ENCODE measurements around the gene NOC2L. TPM values are rescaled to one million over a fixed set of nuclear protein-coding genes. Genes with fewer than 3 reads are reported as not detected.

Gene NOC2L
- total and polyA plus RNA-seq, 9 donors: 17.8 to 55.2 (median 41.4) TPM

DNA sequence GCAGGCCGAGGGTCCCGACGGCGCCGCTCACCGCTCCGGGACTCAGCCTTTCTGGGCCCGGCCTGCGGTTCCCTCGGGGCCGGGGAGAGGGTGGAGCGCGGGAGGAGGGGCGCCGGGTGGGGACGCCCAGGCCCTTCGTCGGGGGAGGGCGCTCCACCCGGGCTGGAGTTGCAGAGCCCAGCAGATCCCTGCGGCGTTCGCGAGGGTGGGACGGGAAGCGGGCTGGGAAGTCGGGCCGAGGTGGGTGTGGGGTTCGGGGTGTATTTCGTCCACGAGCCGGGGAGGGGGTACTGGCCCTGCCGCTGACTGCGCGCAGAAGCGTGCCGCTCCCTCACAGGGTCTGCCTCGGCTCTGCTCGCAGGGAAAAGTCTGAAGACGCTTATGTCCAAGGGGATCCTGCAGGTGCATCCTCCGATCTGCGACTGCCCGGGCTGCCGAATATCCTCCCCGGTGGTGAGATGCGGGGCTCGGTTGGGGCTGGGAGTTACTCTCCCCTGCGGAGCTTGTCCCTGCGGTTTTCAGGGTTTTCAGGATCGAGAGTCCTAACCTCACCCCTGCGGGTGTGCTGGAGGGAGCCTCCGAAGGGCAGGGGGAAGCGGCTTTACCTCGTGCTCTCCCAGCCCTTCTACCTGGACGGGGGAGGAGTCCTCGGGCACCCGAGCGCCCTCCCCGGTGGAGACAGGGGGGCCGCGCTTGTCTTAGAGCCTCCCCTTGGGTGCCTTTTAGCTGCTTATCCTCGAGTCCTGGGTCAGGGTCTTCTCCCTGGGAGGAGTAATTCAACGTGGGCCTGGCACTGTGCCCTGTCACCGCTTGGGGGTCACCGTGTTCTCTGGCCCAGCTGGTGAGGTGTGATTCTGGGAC, 33.3 kb downstream of the NOC2L start:
- no peak overlapping the region for H3K4me3 ChIP-seq
- no peak overlapping the region for H3K27ac ChIP-seq
- 2 to 12% (median 3%) methylated on average over 54 to 65 of the region's 65 CpGs for WGBS, 3 donors
- peaks cover 2% of the 10 kb centered on the region for H3K27me3 ChIP-seq
- no peak for DNase-seq
- intact Hi-C loops (cut with DNase I): no loop called here
- peaks cover 11% of the 10 kb centered on the region for H3K4me1 ChIP-seq (ENCODE audit: insufficient read depth)
- H3K36me3 ChIP-seq: no peaks in the 10 kb centered on the region
- no peak for TF ChIP-seq POLR2A (IDR thresholded peaks at IDR 0.05)
- TF ChIP-seq CTCF (IDR thresholded peaks at IDR 0.05): no peak
- no peak for TF ChIP-seq EP300 (IDR thresholded peaks at IDR 0.05)
- no peaks in the 10 kb centered on the region for H3K9me3 ChIP-seq

DNA sequence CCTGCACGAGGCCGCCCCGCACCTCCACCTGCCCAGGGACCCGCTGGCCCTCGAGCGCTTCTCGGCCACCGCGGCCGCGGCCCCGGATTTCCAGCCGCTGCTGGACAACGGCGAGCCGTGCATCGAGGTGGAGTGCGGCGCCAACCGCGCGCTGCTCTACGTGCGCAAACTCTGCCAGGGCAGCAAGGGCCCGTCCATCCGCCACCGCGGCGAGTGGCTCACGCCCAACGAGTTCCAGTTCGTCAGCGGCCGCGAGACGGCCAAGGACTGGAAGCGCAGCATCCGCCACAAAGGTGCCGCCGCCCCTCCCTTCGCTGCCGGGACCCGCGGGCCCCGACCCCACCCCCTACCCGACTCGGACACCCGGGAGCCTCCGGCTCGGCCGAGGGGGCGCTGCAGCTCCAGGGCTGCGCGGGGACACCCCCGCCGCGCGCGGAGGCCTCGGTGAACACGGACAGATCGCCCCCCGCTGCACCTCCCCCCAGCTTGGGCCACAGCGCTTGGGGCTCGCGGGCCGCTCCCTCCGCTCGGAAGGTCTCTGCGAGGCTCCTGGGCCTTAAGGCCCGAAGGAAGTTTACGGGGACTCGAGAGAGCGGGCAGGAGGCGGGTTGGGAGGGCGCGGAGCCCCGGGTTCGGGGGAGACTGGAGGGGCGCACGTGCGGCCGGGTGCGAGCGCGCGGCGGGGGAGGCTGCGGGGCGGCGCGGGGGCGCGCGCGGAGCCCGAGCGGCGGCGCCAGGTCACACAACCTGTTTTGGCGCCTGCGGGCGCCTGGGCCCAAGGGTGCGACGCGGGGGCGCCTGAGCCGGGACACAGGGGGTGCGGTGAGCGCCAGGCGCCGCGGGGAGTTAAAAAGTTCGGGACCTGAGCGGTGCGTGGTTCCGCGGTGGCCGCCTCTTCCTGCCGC, 34.1 kb downstream of the NOC2L start:
- Histone ChIP-seq H3K36me3 (no peaks in the 10 kb centered on the region), H3K27ac (no peak overlapping the region), H3K4me3 (peak overlapping the region; percentile 38), H3K4me1 (ENCODE audit: insufficient read depth) (peaks cover 15% of the 10 kb centered on the region), H3K9me3 (no peaks in the 10 kb centered on the region), H3K27me3 (peaks cover 2% of the 10 kb centered on the region)
- TF ChIP-seq POLR2A (IDR thresholded peaks at IDR 0.05) (no peak), EP300 (IDR thresholded peaks at IDR 0.05) (no peak), CTCF (IDR thresholded peaks at IDR 0.05) (no peak)
- intact Hi-C loops (cut with DNase I): no loop called here
- WGBS, 3 donors: 0 to 1% (median 1%) methylated on average over 40 to 118 of the region's 120 CpGs
- peak in 2 of 5 donors; percentile 49 to 58 for DNase-seq

GRCh38 chr1:923991-924655, 34.9 kb downstream of the NOC2L start:
- TF ChIP-seq CTCF (IDR thresholded peaks at IDR 0.05) (no peak), EP300 (IDR thresholded peaks at IDR 0.05) (no peak), POLR2A (IDR thresholded peaks at IDR 0.05) (no peak)
- Histone ChIP-seq H3K27me3 (peaks cover 2% of the 10 kb centered on the region), H3K9me3 (no peaks in the 10 kb centered on the region), H3K4me3 (peak overlapping the region; percentile 38), H3K27ac (no peak overlapping the region), H3K4me1 (ENCODE audit: insufficient read depth) (peaks cover 15% of the 10 kb centered on the region), H3K36me3 (no peaks in the 10 kb centered on the region)
- intact Hi-C loops (cut with DNase I): no loop called here
- 0 to 2% (median 1%) methylated on average over 15 to 98 of the region's 98 CpGs for WGBS, 3 donors
- no peak for DNase-seq

Data from ovary (tissue), 9 donors.